ENCODE measurements around the gene HIC1.

Gene HIC1

DNA sequence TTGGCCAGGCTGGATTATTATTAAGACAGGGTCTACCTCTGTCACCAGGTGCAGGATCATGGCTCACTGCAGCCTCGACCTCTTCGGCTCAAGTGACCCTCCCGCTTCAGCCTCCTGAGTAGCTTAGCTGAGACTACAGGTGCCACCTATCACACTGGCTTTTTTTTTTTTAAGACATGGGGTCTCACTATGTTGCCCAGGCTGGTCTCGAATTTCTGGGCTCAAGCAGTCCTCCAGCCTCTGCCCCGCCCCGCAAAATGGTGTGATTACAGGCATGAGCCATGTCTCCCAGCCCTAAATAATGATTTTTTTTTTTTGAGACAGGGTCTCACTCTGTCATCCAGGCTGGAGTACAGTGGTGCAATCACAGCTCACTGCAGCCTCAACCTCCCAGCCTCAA lies 7.3 kb upstream of the HIC1 start:
- Histone ChIP-seq H3K27me3 (replicated peaks; ENCODE audit: control insufficient read depth, insufficient read depth, low read length, poor library complexity, severe bottlenecking) (no peaks in the 10 kb centered on the region), H3K27ac (ENCODE audit: insufficient read depth, low read length, poor library complexity, severe bottlenecking) (no peak overlapping the region), H3K36me3 (ENCODE audit: control insufficient read depth, insufficient read depth, low read length) (peaks cover 13% of the 10 kb centered on the region), H3K4me1 (ENCODE audit: control insufficient read depth, insufficient read depth, low read length, poor library complexity, severe bottlenecking) (peaks cover 30% of the 10 kb centered on the region), H3K9me3 (ENCODE audit: control insufficient read depth, low read length) (no peaks in the 10 kb centered on the region), H3K4me3 (ENCODE audit: insufficient read depth, low read depth, low read length, poor library complexity, severe bottlenecking) (no peak overlapping the region)
- no peak for DNase-seq

DNA sequence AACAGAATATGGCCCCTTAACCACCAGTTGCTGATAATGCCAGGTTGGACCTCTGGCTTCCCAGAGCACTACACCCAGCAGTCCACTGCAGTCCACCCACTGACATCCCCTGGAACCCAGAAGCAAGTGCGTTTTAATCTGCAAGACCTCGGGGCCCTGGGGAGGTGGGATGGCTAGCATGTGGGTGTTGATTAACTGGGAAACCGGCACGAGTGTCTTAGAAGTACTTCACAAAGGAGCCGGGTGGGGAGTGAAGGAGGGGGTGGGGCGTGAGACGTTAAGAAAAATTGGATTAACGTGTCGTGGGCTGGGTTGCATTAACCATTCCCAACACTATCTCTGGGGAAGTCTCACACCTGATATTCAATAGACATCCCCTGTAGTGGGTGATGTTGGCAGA lies 6.1 kb upstream of the HIC1 start:
- no peak for DNase-seq
- Histone ChIP-seq H3K4me3 (ENCODE audit: insufficient read depth, low read depth, low read length, poor library complexity, severe bottlenecking) (peak overlapping the region; percentile 76), H3K9me3 (ENCODE audit: control insufficient read depth, low read length) (no peaks in the 10 kb centered on the region), H3K27ac (ENCODE audit: insufficient read depth, low read length, poor library complexity, severe bottlenecking) (no peak overlapping the region), H3K27me3 (replicated peaks; ENCODE audit: control insufficient read depth, insufficient read depth, low read length, poor library complexity, severe bottlenecking) (no peaks in the 10 kb centered on the region), H3K4me1 (ENCODE audit: control insufficient read depth, insufficient read depth, low read length, poor library complexity, severe bottlenecking) (peaks cover 37% of the 10 kb centered on the region), H3K36me3 (ENCODE audit: control insufficient read depth, insufficient read depth, low read length) (peaks cover 2% of the 10 kb centered on the region)

- H3K27me3 ChIP-seq (replicated peaks; ENCODE audit: control insufficient read depth, insufficient read depth, low read length, poor library complexity, severe bottlenecking) = no peaks in the 10 kb centered on the region
- peak; percentile 89 to 93 (median 90) for DNase-seq
- peak overlapping the region; percentile 76 for H3K4me3 ChIP-seq (ENCODE audit: insufficient read depth, low read depth, low read length, poor library complexity, severe bottlenecking)
- H3K9me3 ChIP-seq (ENCODE audit: control insufficient read depth, low read length) = no peaks in the 10 kb centered on the region
- peak overlapping the region; percentile 41 for H3K27ac ChIP-seq (ENCODE audit: insufficient read depth, low read length, poor library complexity, severe bottlenecking)
- H3K4me1 ChIP-seq (ENCODE audit: control insufficient read depth, insufficient read depth, low read length, poor library complexity, severe bottlenecking) = peaks cover 45% of the 10 kb centered on the region
- H3K36me3 ChIP-seq (ENCODE audit: control insufficient read depth, insufficient read depth, low read length) = no peaks in the 10 kb centered on the region
Measured at GRCh38 chr17:2049333-2050299, 5.3 kb upstream of the HIC1 start.

- H3K27ac ChIP-seq (ENCODE audit: insufficient read depth, low read length, poor library complexity, severe bottlenecking) = no peak overlapping the region
- H3K4me3 ChIP-seq (ENCODE audit: insufficient read depth, low read depth, low read length, poor library complexity, severe bottlenecking) = peak overlapping the region; percentile 40
- DNase-seq = peak; percentile 68 to 70 (median 70)
- peaks cover 47% of the 10 kb centered on the region for H3K4me1 ChIP-seq (ENCODE audit: control insufficient read depth, insufficient read depth, low read length, poor library complexity, severe bottlenecking)
- H3K27me3 ChIP-seq (replicated peaks; ENCODE audit: control insufficient read depth, insufficient read depth, low read length, poor library complexity, severe bottlenecking) = no peaks in the 10 kb centered on the region
- no peaks in the 10 kb centered on the region for H3K9me3 ChIP-seq (ENCODE audit: control insufficient read depth, low read length)
- no peaks in the 10 kb centered on the region for H3K36me3 ChIP-seq (ENCODE audit: control insufficient read depth, insufficient read depth, low read length)
Measured at GRCh38 chr17:2050300-2051060, 4.4 kb upstream of the HIC1 start.

GRCh38 chr17:2051061-2051932 lies 3.6 kb upstream of the HIC1 start:
- Histone ChIP-seq H3K27ac (ENCODE audit: insufficient read depth, low read length, poor library complexity, severe bottlenecking) (no peak overlapping the region), H3K4me1 (ENCODE audit: control insufficient read depth, insufficient read depth, low read length, poor library complexity, severe bottlenecking) (peaks cover 50% of the 10 kb centered on the region), H3K9me3 (ENCODE audit: control insufficient read depth, low read length) (no peaks in the 10 kb centered on the region), H3K27me3 (replicated peaks; ENCODE audit: control insufficient read depth, insufficient read depth, low read length, poor library complexity, severe bottlenecking) (no peaks in the 10 kb centered on the region), H3K4me3 (ENCODE audit: insufficient read depth, low read depth, low read length, poor library complexity, severe bottlenecking) (peak overlapping the region; percentile 40), H3K36me3 (ENCODE audit: control insufficient read depth, insufficient read depth, low read length) (no peaks in the 10 kb centered on the region)
- DNase-seq = no peak

GRCh38 chr17:2051933-2052559 lies 2.9 kb upstream of the HIC1 start:
- Histone ChIP-seq H3K4me1 (ENCODE audit: control insufficient read depth, insufficient read depth, low read length, poor library complexity, severe bottlenecking) (peaks cover 56% of the 10 kb centered on the region), H3K9me3 (ENCODE audit: control insufficient read depth, low read length) (no peaks in the 10 kb centered on the region), H3K27ac (ENCODE audit: insufficient read depth, low read length, poor library complexity, severe bottlenecking) (no peak overlapping the region), H3K4me3 (ENCODE audit: insufficient read depth, low read depth, low read length, poor library complexity, severe bottlenecking) (no peak overlapping the region), H3K27me3 (replicated peaks; ENCODE audit: control insufficient read depth, insufficient read depth, low read length, poor library complexity, severe bottlenecking) (no peaks in the 10 kb centered on the region), H3K36me3 (ENCODE audit: control insufficient read depth, insufficient read depth, low read length) (no peaks in the 10 kb centered on the region)
- DNase-seq = no peak

GRCh38 chr17:2053380-2054261 lies 1.3 kb upstream of the HIC1 start:
- H3K27me3 ChIP-seq (replicated peaks; ENCODE audit: control insufficient read depth, insufficient read depth, low read length, poor library complexity, severe bottlenecking) = no peaks in the 10 kb centered on the region
- peaks cover 54% of the 10 kb centered on the region for H3K4me1 ChIP-seq (ENCODE audit: control insufficient read depth, insufficient read depth, low read length, poor library complexity, severe bottlenecking)
- no peaks in the 10 kb centered on the region for H3K9me3 ChIP-seq (ENCODE audit: control insufficient read depth, low read length)
- peak overlapping the region; percentile 60 for H3K4me3 ChIP-seq (ENCODE audit: insufficient read depth, low read depth, low read length, poor library complexity, severe bottlenecking)
- no peaks in the 10 kb centered on the region for H3K36me3 ChIP-seq (ENCODE audit: control insufficient read depth, insufficient read depth, low read length)
- H3K27ac ChIP-seq (ENCODE audit: insufficient read depth, low read length, poor library complexity, severe bottlenecking) = peak overlapping the region; percentile 58
- peak; percentile 76 to 80 (median 77) for DNase-seq

DNA sequence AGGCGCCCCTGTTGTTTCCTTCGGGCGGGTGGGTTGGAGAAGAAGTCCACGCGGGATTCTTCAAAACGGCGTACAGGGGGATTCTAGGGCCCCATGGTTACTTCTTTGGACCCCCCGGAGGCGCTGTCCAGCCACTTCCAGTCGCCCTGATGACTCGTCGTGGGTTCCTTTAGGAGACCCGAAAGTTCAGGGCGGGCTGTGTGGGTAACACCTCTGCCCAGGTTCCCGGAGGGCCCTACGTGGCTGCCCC lies 716 bp upstream of the HIC1 start:
- Histone ChIP-seq H3K27ac (ENCODE audit: insufficient read depth, low read length, poor library complexity, severe bottlenecking) (peak overlapping the region; percentile 58), H3K4me1 (ENCODE audit: control insufficient read depth, insufficient read depth, low read length, poor library complexity, severe bottlenecking) (peaks cover 48% of the 10 kb centered on the region), H3K36me3 (ENCODE audit: control insufficient read depth, insufficient read depth, low read length) (no peaks in the 10 kb centered on the region), H3K27me3 (replicated peaks; ENCODE audit: control insufficient read depth, insufficient read depth, low read length, poor library complexity, severe bottlenecking) (no peaks in the 10 kb centered on the region), H3K4me3 (ENCODE audit: insufficient read depth, low read depth, low read length, poor library complexity, severe bottlenecking) (peak overlapping the region; percentile 60), H3K9me3 (ENCODE audit: control insufficient read depth, low read length) (no peaks in the 10 kb centered on the region)
- DNase-seq = no peak
